ENCODE measurements around the gene FOXJ2.

DNA sequence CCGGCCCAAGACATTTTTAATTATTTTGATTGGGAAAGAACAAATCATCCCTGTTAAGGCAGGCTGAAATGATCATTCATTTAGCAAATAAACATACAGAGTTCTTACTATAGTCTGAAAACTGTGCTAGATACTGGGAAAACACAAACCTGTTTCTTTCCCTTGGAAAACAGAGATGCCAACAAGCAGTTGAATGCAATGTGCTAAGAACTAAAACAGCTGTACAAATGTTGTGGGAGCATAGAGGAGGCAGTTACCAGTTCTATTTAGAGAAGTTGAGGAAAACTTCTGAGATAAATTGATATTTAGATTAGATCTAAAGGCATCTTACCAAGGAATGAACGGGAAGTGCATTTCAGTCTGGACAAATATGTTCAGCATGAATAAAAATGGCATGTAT lies 46.4 kb downstream of the FOXJ2 start:
- TF ChIP-seq, protein P1, sequence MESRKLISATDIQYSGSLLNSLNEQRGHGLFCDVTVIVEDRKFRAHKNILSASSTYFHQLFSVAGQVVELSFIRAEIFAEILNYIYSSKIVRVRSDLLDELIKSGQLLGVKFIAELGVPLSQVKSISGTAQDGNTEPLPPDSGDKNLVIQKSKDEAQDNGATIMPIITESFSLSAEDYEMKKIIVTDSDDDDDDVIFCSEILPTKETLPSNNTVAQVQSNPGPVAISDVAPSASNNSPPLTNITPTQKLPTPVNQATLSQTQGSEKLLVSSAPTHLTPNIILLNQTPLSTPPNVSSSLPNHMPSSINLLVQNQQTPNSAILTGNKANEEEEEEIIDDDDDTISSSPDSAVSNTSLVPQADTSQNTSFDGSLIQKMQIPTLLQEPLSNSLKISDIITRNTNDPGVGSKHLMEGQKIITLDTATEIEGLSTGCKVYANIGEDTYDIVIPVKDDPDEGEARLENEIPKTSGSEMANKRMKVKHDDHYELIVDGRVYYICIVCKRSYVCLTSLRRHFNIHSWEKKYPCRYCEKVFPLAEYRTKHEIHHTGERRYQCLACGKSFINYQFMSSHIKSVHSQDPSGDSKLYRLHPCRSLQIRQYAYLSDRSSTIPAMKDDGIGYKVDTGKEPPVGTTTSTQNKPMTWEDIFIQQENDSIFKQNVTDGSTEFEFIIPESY (IDR thresholded peaks at IDR 0.05) = no peak
- no peak for TF ChIP-seq HDAC2 (IDR thresholded peaks at IDR 0.05)
- TF ChIP-seq SMAD1 (IDR thresholded peaks at IDR 0.05; ENCODE audit: low read depth, partially characterized antibody) = no peak
- no peak for TF ChIP-seq SUZ12 (IDR thresholded peaks at IDR 0.05; ENCODE audit: unreplicated experiment)
- TF ChIP-seq NFYA (IDR thresholded peaks at IDR 0.05; ENCODE audit: borderline replicate concordance, low read depth, low read length) = no peak
- TF ChIP-seq CBX5 (IDR thresholded peaks at IDR 0.05; ENCODE audit: low read depth) = no peak
- no peak for TF ChIP-seq ASH2L (IDR thresholded peaks at IDR 0.05; ENCODE audit: borderline replicate concordance, low read depth)
- TF ChIP-seq MTA3 (IDR thresholded peaks at IDR 0.05; ENCODE audit: borderline replicate concordance, low read length) = no peak
- TF ChIP-seq POLR2A (IDR thresholded peaks at IDR 0.05; ENCODE audit: low read depth, low read length) = no peak
- no peak for TF ChIP-seq SP1 (IDR thresholded peaks at IDR 0.05; ENCODE audit: low read depth, low read length)
- TF ChIP-seq, protein P2, sequence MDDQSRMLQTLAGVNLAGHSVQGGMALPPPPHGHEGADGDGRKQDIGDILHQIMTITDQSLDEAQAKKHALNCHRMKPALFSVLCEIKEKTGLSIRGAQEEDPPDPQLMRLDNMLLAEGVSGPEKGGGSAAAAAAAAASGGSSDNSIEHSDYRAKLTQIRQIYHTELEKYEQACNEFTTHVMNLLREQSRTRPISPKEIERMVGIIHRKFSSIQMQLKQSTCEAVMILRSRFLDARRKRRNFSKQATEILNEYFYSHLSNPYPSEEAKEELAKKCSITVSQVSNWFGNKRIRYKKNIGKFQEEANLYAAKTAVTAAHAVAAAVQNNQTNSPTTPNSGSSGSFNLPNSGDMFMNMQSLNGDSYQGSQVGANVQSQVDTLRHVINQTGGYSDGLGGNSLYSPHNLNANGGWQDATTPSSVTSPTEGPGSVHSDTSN (IDR thresholded peaks at IDR 0.05; ENCODE audit: insufficient replicate concordance, low read depth, low read length) = no peak
- TF ChIP-seq ETV6 (conservative IDR thresholded peaks at IDR 0.05 in 1 of 2, IDR thresholded peaks at IDR 0.05 in 1 of 2; ENCODE audit: borderline replicate concordance in 1 of 2, low read depth in 1 of 2) = no peak
